ENCODE results near the gene HOOK2.

HOOK2 gene

DNA sequence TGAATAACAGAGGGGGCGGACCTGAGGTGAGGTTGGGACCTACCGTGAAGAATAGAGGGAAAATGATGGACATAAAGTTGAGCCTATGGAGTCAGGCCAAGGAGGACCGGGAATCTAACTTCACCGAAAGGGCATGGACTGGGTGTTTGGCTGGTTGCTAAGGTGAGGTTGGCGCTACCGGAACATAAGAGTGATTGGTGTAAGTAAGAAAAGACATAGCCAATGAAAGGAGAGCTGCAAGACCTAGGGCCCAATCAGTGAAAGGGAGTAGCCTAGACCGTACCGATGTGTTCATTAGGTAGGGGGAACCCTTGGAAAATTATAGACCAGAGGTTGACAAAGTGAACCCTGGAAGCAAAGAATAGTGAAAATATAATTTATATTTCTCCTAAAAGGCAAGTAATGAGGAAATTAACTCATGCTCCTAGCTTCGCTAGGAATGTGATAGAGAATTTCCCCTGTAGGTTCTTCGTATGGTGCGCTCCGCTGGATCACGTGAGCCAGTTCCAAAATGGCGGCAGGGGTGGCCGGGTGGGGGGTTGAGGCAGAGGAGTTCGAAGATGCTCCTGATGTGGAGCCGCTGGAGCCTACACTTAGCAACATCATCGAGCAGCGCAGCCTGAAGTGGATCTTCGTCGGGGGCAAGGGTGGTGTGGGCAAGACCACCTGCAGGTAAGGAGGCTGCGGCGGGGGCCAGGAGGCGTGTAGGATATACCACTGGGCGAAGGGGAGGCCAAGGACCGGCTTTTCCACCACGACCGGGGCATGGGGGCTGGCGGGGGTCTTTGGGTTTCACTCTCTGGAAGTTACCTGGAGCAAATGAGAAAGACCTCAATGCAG is 38.1 kb downstream of the HOOK2 start, which contains the start of gene GET3:
TSS of gene GET3 (plus strand) at position 503 of the 840 bp plus-strand sequence. CDS start at position 512, 9 bp downstream.
- TF ChIP-seq GATA1 (IDR thresholded peaks at IDR 0.05; ENCODE audit: low read depth, low read length) (no peak), POLR2A (IDR thresholded peaks at IDR 0.05; ENCODE audit: low read length) (peak; percentile 73)
- peak; percentile 96 to 99 for DNase-seq

DNA sequence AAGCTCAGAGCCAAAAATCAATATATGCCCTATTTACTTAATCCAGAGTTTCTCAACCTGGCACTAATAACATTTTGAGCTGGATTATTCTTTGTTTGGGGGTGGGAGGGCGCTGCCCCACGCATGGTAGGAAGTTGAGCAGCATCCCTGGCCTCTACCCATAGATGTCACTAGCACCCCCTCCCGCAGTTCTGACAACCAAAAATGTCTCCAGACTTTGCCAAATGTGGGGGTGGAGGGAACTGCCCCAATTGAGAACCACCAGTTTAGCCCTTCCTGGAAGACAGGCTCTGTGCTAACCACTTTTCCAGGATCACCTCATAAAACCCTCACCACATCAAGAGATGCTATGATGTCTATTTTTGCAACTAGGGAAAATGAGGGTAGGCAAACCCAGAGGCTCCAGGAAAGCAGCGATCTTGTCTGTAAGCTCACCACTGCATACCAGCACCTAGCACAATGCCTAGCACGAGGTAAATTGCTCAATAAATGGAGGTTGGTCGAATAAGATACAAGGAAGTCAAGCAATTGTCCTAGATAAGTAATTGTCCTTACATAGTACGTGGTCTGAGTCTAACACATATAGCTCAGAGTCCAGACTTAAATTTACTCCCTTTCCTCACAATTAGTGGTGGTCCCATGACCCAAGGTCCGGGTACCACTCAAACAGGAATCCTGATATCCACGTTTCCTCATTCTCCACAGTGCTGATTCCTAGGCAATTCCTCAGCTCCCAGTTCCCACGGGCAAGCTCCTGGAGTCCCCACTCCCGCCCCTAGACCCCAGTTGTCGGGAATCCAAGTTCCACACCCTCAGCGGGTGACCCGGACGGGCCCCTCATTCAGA is 41.8 kb downstream of the HOOK2 start:
- TF ChIP-seq GATA1 (IDR thresholded peaks at IDR 0.05; ENCODE audit: low read depth, low read length) = no peak
- TF ChIP-seq POLR2A (IDR thresholded peaks at IDR 0.05; ENCODE audit: low read length) = no peak

DNA sequence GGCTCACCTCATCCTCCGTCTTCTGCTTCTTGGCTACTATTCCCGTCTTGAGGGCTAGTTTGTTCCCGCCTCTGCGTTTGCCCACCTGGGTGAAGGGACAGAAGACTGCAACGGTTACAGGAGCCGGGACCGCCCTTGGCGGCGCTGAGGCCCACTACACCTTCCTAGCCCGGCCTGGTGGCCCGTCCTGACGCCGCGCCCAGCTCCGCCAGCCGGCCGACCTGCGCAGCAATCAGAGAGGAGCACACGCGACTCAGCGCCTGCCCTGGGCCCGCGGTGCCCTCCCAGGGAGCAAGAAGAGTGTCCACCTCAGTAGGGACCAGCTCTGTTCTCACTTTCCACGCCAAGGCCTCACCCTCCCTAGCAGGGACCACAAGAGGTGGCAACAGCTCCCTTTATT is 44.0 kb downstream of the HOOK2 start:
- DNase-seq = no peak
- TF ChIP-seq GATA1 (IDR thresholded peaks at IDR 0.05; ENCODE audit: low read depth, low read length) (no peak), POLR2A (IDR thresholded peaks at IDR 0.05; ENCODE audit: low read length) (no peak)

More for the DNA sequence above, 41.8 kb downstream of the HOOK2 start:
- DNase-seq = peak; percentile 82 to 85

DNA sequence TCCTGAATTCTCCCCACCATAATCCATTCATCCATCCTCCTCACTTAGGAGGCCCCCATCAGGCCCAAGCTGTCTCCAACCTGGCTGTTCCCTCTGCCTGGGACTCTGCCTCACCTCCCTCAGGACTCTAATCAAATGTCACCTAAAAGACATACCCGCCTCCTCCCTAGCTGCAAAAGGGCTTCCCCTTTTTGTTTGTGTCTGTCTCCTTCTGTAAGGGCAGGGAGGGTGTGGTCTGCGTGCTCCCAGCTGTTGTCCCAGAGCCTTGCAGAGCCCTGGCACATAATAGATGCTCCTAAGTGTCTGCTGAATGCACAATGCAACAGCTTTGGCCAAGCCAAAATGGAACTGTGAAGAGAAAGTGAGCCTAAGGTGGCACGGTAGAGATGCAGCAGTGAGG is 45.3 kb downstream of the HOOK2 start:
- TF ChIP-seq POLR2A (IDR thresholded peaks at IDR 0.05; ENCODE audit: low read length) = no peak
- TF ChIP-seq GATA1 (IDR thresholded peaks at IDR 0.05; ENCODE audit: low read depth, low read length) = no peak
- no peak for DNase-seq

DNA sequence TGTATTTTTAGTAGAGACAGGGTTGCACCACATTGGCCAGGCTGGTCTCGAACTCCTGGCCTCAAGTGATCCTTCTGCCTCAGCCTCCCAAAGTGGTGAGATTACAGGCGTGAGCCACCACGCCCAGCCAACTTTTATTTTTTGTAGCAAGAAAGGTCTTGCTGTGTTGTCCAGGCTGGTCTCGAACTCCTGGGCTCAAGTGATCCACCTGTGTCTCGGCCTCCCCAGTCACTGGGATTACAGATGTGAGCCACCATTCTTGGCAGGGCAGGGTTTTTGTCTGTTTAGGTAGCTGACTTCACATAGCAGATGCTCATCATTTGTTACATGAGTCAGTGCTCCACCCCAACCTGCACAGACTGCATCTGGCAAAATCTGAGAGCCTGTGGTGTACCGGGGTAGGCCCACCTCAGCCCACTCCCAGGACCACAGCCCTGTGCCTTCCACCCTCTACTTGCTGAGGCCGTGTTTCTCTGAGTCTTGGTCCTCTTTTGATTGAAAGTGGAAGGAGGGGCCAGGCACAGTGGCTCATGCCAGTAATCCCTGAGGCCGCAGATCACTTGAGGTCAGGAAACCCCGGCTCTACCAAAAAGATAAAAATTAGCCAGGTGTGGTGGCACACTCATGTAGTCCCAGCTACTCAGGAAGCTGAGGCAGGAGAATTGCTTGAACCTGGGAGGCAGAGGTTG is 47.5 kb downstream of the HOOK2 start:
- no peak for TF ChIP-seq GATA1 (IDR thresholded peaks at IDR 0.05; ENCODE audit: low read depth, low read length)
- no peak for TF ChIP-seq POLR2A (IDR thresholded peaks at IDR 0.05; ENCODE audit: low read length)
- no peak for DNase-seq

DNA sequence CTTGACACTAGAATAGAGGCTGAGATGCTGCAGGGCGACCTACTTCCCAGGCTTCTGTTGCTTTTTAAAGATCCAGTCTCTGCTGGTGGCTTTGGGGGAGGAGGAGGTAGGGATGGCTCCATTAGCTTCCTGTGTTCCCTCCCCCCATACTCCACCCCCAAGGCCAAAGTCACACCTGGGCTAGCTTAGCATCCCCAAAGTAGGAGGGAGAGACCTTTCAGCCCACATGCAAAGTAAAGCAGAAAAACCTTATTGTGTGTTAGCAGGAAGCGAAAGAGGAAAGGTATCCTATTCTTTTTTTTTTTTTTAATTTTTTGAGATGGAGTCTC is 48.4 kb downstream of the HOOK2 start:
- TF ChIP-seq POLR2A (IDR thresholded peaks at IDR 0.05; ENCODE audit: low read length) = no peak
- no peak for TF ChIP-seq GATA1 (IDR thresholded peaks at IDR 0.05; ENCODE audit: low read depth, low read length)
- DNase-seq = no peak

DNA sequence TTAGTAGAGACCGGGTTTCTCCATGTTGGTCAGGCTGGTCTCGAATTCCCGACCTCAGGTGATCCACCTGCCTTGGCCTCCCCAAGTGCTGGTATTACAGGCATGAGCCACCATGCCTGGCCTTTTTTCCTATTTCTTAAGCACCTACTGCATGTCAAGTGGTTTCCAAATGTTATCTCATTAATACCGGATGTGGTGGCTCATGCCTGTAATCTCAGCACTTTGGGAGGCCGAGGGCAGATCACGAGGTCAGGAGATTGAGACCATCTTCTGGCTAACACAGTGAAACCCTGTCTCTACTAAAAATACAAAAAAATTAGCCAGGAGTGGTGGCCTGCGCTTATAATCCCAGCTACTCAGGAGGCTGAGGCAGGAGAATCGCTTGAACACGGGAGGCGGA is 49.7 kb downstream of the HOOK2 start:
- DNase-seq = peak in 1 of 2 experiments; percentile 30

DNA sequence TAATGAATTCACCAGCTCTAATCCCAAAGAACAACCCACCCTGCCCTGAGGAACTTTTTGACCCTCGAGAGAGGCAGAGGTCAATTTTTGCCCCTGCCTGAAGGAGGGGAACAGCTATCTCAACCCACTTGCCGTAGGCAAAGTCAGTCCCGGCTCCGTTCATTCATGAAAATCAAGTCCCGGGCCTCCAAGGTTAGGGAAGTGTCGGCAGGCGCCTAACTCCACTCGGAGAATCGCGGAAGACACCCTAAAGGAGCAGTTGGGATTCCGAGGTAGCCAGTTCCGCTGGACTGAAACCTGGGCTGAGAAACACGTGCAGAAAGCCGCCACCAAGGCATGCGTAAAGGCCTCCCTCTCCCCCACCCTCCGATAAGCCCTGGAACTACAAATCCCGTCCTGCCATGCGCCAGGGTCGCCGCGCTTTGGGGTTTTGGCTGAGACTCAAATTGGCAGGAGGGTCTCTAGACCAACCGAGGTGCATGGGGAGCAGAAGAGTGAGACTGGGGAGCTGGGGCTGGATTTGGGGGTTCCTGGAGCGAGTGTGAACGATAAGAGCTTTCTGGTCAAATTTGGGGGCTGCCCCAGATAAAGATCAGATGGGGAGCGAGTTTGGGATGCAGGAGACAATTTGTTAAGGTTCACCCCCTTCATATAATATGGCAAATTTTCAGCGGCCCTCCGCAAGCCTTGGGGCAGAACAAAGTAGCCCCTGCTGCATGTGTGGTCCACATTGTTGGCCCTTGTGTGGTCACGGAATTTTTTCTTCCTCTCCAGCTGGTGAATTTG is 51.5 kb downstream of the HOOK2 start, which contains the start of gene TNPO2:
TSS of gene TNPO2 (minus strand) at position 292 of the 786 bp plus-strand sequence. CDS start 2,955 bp downstream, outside the sequence.
- peak; percentile 76 to 83 for DNase-seq
- TF ChIP-seq POLR2A (IDR thresholded peaks at IDR 0.05; ENCODE audit: low read length) = peak; percentile 56
- TF ChIP-seq GATA1 (IDR thresholded peaks at IDR 0.05; ENCODE audit: low read depth, low read length) = no peak

DNA sequence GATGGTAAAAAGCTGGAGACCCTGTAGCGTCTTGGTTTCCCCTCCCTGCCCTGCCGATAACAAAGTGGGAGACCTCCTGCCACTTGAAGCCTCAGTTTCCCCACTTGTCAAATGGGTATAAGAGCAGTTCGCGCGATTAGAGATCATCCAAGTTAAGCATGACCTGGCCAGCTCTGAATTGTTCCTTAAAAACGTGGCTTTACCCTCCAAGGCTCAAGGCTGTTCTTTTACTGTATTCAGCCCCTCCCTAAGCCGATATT is 52.0 kb downstream of the HOOK2 start:
- peak; percentile 52 to 54 for DNase-seq
- TF ChIP-seq GATA1 (IDR thresholded peaks at IDR 0.05; ENCODE audit: low read depth, low read length) (no peak), POLR2A (IDR thresholded peaks at IDR 0.05; ENCODE audit: low read length) (no peak)

DNA sequence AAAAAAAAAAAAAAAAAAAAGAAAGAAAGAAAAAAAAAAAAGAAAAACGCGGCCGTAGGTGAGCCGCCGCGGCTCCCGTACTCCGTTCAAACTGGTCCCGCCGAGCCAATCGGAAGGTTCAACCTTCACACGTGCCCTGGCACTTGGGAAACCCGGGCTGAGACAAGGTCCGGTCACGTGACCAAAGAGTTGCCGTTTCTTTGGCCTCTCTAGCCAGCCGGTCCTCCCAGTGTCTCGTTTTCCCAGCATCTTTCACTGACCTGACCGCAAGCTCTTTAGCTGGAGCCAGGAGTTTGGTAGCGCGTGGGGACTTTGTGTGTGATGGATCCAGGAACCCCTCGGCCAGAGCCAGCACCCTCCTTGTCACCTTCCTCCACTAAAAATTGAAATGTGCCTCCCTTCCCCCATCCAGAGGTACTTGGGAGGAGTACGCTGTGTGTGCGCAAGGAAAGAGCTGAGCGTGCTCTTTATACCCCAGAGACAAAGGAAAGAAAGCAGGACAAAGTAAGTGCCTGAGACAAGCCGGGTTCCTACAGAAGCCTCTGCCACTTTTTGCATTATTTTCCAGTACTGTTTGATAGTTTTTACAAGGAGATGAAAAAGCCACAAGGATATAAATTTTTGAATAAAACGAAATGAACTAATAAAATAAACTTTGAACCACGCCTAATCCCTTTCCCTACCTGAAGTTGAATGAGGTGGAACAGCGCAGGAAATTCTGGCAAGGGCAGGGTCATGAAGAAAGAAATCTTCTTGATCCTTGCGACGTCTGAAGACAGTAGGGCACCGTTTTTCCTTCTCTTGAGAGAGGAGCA is 52.6 kb downstream of the HOOK2 start:
- DNase-seq = peak; percentile 99
- TF ChIP-seq POLR2A (IDR thresholded peaks at IDR 0.05; ENCODE audit: low read length) (peak; percentile 76), GATA1 (IDR thresholded peaks at IDR 0.05; ENCODE audit: low read depth, low read length) (no peak)

DNA sequence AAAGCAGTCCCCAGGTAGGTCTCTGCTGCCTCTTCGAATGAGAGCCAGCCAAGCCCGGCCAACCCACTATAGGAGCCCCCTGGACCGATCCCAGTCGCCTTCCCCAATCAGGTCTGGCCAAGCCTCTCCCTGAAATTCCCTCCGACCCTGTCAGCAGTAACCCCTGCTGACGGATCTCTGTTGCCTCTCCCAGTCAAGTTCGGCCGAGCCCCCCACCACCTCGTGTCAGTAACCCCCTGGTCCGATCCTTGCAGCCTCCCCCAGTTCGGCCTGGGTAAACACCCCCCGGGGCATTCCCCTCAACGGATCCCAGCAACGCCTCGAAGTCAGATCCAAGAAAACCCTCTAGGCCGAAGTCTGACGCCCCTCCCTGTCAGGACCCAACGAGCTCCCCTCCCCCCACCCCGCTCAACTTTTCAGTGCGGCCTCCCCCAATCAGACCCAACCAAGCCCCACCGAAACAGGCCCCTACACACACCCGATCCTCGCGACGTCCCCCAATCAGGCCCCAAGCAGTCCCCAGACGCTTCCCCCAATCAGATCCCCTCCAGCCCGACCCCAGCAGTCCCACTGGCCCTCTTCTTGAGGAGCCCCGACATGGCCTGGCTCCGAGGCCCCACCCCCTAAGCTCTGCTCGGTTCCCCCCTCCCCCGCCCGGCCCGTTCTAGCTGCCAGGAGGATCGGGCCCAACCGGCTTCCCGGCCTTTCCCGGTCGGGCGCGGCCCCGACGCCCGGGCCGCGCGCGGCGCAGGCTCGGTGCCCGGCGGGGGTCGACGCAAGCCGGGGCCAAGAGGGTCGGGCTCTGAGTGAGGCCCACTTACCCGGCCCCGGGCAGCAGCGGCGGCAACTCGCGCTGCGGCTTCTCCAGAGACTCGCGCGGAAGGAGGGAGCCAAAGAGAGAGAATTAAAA is 53.4 kb downstream of the HOOK2 start:
- no peak for TF ChIP-seq POLR2A (IDR thresholded peaks at IDR 0.05; ENCODE audit: low read length)
- no peak for TF ChIP-seq GATA1 (IDR thresholded peaks at IDR 0.05; ENCODE audit: low read depth, low read length)
- DNase-seq = peak; percentile 87 to 90
